NCI-H2081 (cell line): ENCODE results near the gene TNFRSF11A.
A peak's percentile ranks its signal among the peaks of the same experiment; 100 is the strongest.

Source experiments
- DNase-seq, 2 experiments: peaks; one replicate each; lab custom pipeline; 2025; lab: John Stamatoyannopoulos, UW

Gene TNFRSF11A

GRCh38 chr18:62324917-62325805 lies at the start of gene TNFRSF11A:
TNFRSF11A (plus strand) TSS chr18:62325310; CDS start chr18:62325353, 43 bp downstream.
- DNase-seq: peak; percentile 47 to 54

DNA sequence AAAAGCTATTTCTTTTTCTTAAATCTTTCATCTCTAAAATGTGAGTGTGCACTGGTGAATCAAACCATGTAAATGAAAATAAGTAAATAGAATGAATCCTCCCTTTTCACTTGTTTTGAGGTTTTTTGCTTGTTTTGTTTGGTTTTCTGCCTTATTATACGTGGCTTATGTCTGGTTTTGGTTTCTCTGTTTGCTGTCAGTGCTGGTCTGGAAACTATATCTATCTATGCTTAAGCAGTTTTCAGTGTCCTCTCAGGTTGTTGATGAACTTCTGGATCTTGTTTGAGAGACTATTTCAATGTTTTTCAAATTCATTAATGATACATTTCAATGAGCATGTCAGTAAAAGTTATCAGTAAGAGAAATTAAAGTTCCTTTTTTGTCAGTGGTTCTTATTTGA lies 48.1 kb upstream of the TNFRSF11A start:
- no peak for DNase-seq

GRCh38 chr18:62279561-62279960 lies 45.5 kb upstream of the TNFRSF11A start:
- DNase-seq: peak; percentile 86 to 96

- peak in 1 of 2 experiments; percentile 12 for DNase-seq
Measured at GRCh38 chr18:62280058-62280457, 45.1 kb upstream of the TNFRSF11A start.

- DNase-seq: no peak
Measured at GRCh38 chr18:62280786-62281185, 44.3 kb upstream of the TNFRSF11A start.

DNA sequence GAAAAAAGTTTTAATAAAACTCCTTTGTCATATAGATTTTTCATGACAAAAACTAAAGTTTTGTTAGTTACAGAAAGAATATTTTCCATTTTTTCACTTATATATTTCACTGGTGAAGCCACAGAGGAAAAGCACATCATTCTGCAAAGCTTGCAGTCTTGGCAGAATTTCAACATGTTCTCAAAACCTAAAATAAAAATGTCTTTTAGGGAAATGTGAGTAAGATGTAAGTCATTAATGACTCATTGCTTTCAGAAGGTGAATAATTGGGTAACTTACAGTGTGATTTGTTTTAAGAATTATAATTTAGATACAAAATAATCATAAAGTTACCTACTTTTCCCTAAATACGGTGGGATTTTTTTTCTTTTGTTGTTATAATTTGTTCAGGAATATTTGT lies 43.4 kb upstream of the TNFRSF11A start:
- DNase-seq: no peak

GRCh38 chr18:62282188-62282629 lies 42.9 kb upstream of the TNFRSF11A start:
- DNase-seq: no peak

- no peak for DNase-seq
Measured at GRCh38 chr18:62284637-62285036, 40.5 kb upstream of the TNFRSF11A start.

DNA sequence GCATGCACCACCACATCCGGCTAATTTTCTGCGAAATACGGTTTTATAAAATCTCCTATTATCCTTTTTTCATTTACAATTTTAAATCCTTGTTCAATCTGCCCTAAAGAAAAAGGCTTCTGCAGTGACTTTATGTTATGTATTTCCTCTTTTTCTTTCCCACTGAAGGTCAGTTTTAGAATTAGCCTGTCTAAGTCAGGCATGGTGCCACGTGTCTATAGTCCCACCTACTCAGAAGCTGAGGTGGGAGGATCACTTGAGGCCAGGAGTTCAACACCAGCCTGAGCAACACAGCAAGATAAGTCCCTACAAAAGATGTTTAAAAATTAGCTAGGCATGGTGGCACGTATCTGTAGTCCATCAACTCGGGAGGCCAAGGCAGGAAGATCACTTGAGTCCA lies 39.8 kb upstream of the TNFRSF11A start:
- DNase-seq: no peak

- no peak for DNase-seq
Measured at GRCh38 chr18:62287781-62288664, 37.1 kb upstream of the TNFRSF11A start.

DNA sequence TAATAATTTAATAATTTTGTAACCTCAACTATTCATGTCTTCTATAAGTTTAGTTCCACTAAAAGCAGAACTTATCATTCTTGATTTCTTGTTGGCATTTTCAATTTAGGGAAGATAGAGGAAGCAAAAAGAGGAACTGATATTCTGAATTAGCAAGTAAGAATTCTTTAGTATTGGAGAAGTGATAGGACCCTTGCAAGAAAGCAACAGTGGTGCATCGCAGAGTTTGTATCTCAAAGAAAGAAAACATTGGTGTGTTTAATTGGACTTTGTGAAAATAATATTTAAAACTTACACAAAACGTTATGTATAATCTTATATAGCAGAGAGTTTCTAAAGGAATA lies 36.5 kb upstream of the TNFRSF11A start:
- DNase-seq: no peak

- no peak for DNase-seq
Measured at GRCh38 chr18:62289047-62289446, 36.1 kb upstream of the TNFRSF11A start.

DNA sequence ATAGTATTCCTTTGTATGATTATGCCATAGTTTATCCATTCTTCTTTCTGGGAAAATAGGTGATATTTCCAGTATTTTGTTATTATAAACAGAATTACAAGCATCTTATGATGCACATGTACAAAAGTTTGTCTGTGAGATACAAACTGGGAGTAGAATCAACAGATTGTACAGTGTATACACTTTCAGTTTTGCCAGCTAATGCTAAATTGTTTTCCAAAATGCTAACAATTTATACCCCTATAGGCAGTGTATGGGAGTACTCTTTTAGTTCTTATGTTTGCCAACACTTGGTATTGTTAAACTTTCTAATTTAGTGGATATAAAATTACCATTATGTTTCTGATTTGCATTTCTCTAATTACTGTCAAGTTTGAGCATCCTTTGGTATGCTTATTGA lies 31.0 kb upstream of the TNFRSF11A start:
- no peak for DNase-seq

DNA sequence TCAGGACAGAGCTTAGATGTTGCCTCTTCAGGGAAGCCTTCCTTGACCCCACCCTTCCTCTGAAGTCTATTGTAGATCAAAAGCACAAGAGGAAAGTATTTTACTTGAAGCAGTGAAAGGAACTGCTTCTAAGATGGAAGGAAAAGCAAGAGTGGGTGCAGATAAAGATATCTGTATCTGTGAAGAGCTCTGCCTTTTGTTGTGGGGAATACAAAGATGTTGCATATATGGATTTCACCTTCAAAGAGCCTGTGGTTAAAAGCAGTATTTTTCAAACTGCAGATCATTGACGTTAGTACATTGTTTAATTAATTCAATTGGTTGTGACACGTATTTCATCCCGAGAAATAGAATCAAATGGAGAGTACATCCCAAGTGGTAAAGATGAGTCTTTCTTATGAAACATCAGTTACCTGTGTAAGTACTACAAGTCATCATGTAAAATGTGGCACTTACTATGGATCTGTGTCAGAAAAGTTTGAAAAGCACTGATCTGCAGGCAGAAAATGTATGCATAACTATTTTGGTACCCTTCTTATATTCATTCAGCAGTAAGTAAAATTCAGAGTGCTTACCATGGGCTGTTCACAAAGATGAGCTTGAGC lies 24.6 kb upstream of the TNFRSF11A start:
- DNase-seq: no peak

- DNase-seq: no peak
Measured at GRCh38 chr18:62301322-62301721, 23.8 kb upstream of the TNFRSF11A start.

DNA sequence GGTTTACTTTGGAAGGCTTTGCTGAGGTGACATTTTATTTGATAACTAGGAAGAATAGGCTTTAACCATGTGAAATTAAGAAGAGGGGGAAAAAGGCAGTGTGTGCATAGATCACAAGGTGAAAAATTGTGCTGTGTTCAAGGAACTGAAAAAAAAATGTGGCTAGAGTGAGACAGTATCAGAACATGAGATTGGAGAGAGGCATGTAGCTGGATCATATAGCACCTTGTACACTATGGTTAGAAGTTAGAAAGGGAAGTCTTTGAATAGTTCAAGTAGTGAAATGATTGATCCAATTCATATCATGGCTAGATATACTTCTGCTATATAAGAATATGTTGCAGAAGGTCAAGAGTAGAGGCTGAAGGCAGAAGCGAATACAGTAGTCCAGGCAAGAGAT lies 12.3 kb upstream of the TNFRSF11A start:
- no peak for DNase-seq

- DNase-seq: no peak
Measured at GRCh38 chr18:62318228-62319180, 6.6 kb upstream of the TNFRSF11A start.

DNA sequence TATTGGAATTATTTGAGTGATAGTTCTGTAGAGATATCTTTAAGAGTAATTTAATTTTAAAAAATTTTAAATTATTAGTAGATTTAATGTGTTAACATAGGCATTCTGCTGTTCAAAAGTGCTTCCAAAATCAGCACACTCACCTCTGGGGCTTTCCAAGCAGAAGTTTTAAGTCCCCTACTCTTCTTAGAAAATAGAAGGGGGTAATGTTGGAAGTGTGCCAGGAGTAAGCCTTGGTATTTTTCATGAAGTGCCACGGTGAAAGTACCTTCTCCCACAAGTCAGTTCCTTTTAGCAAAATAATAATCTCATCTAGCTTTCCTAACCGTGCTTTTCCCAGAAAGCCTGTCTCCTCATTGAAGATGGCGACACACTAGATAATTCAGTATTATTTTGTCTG lies 3.9 kb upstream of the TNFRSF11A start:
- DNase-seq: no peak

GRCh38 chr18:62323483-62324180 lies 1.5 kb upstream of the TNFRSF11A start:
- DNase-seq: no peak

DNA sequence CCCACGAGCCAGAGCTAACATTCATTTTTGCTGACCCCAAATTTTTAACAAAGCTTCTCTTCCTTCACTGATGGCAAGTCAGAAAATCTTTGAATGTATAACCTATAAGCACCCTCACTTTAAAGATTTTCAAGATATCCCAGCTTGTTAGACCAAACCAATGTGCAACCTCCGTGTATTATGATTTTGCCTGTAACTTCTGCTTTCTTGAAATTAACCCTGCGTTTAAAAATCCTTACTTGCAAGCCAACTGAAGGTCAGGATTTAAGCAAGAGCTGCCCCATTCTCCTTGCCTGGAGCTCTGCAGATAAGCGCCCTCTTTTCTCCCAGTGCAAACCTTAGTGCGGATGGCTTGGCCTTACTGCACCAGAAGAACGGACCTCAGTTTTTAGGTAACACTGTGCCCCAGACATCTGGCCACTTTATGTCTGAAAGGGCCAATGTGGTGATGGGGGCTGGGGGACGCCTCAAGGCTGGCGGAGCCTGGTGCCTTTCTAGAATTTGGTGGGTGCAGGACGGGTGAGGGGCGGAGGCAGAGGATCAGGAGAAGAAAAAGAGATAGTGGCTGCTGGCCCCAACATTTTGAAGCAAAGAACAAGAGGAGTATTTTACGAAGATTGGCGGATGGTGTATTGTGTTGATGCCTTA lies 805 bp upstream of the TNFRSF11A start:
- no peak for DNase-seq
